H1 (cell line): ENCODE data around the gene C20orf202. TPM values are rescaled to one million over a fixed set of nuclear protein-coding genes. Genes with fewer than 3 reads are reported as not detected.

Source experiments
- CTCF ChIA-PET: fragments of 300-600 bp; sonication (Branson Sonifier 250); formaldehyde crosslinking; loops from one replicate; lab custom pipeline; 2021; ENCODE audit not compliant: partially characterized antibody; lab: Charles Lee
- POLR2A ChIA-PET: fragments of 300-600 bp; sonication (Branson Sonifier 250); formaldehyde crosslinking; loops from one replicate; lab custom pipeline; 2021; ENCODE audit warnings: inconsistent platforms; ENCODE audit not compliant: partially characterized antibody; lab: Charles Lee
- DNase-seq, 2 experiments: peaks; one replicate each; pipeline versions ENCODE4 v3.0.0 to v3.0.0-alpha.2; 2010 to 2022; ENCODE audit warnings: low spot score in 2 of 2, low read depth in 1 of 2, mixed read lengths in 1 of 2
- FAIRE-seq: peaks from 2 replicates; lab custom pipeline; 2011; peaks lifted over from hg19 to GRCh38; lab: Jason Lieb, UNC
- H2AFZ ChIP-seq: 2 replicates; pipeline ENCODE4 v1.8.1; 2012; ENCODE audit warnings: low read length, inconsistent platforms
- H2AK5ac ChIP-seq: 2 replicates; pipeline ENCODE4 v1.6.1; 2013; ENCODE audit warnings: low read depth, low read length
- H2BK120ac ChIP-seq: replicated peaks from 2 replicates; pipeline ENCODE3; 2013; ENCODE audit warnings: low read depth, low read length, inconsistent platforms
- H2BK12ac ChIP-seq: 2 replicates; pipeline ENCODE4 v1.6.1; 2013; ENCODE audit warnings: low read depth, low read length
- H2BK15ac ChIP-seq: 2 replicates; pipeline ENCODE4 v1.6.1; 2013; ENCODE audit warnings: low read length
- H2BK20ac ChIP-seq: 2 replicates; pipeline ENCODE4 v1.6.1; 2013; ENCODE audit warnings: low read length
- H2BK5ac ChIP-seq: 2 replicates; pipeline ENCODE4 v1.6.1; 2013; ENCODE audit warnings: low read depth, low read length
- H3K14ac ChIP-seq: 2 replicates; pipeline ENCODE4 v1.6.1; 2013; ENCODE audit warnings: inconsistent platforms; ENCODE audit not compliant: insufficient read length
- H3K18ac ChIP-seq: 2 replicates; pipeline ENCODE4 v1.6.1; 2013; ENCODE audit warnings: low read length; ENCODE audit errors: extremely low read depth
- H3K23ac ChIP-seq: 2 replicates; pipeline ENCODE4 v1.6.1; 2013; ENCODE audit warnings: inconsistent platforms; ENCODE audit not compliant: insufficient read length
- H3K23me2 ChIP-seq: 2 replicates; pipeline ENCODE4 v1.6.1; 2013; ENCODE audit warnings: low read depth, low read length
- H3K27ac ChIP-seq: 2 replicates; pipeline ENCODE4 v1.6.1; 2011; ENCODE audit warnings: low read depth, low read length, inconsistent platforms
- H3K27me3 ChIP-seq, 4 experiments: replicated peaks in 1 of 4; 1 replicate in 1 of 4; 2 replicates in 3 of 4; pipeline versions ENCODE4 v1.6.1 to v1.8.1; 2011 to 2013; ENCODE audit warnings: low read length in 3 of 4, mild to moderate bottlenecking in 3 of 4, inconsistent platforms in 2 of 4, mixed read lengths in 2 of 4, moderate library complexity in 1 of 4; ENCODE audit not compliant: control insufficient read depth in 3 of 4, insufficient read depth in 3 of 4; ENCODE audit errors: extremely low read depth in 1 of 4
- H3K36me3 ChIP-seq, 4 experiments: 2 replicates each; pipeline versions ENCODE4 v1.6.1 to v1.8.1; 2011 to 2013; ENCODE audit warnings: mild to moderate bottlenecking in 4 of 4, low read length in 3 of 4, moderate library complexity in 2 of 4, control low read depth in 1 of 4, inconsistent platforms in 1 of 4; ENCODE audit not compliant: insufficient read depth in 4 of 4, control insufficient read depth in 2 of 4
- H3K4ac ChIP-seq: replicated peaks from 2 replicates; pipeline ENCODE3; 2013; ENCODE audit warnings: low read length, low read depth, mixed read lengths, inconsistent platforms; ENCODE audit not compliant: insufficient read length
- H3K4me1 ChIP-seq, 4 experiments: replicated peaks in 1 of 4; 1 replicate in 1 of 4; 2 replicates in 3 of 4; pipeline versions ENCODE4 v1.6.1 to v1.8.1; 2011 to 2013; ENCODE audit warnings: low read length in 3 of 4, inconsistent platforms in 2 of 4, mixed read lengths in 1 of 4; ENCODE audit not compliant: insufficient read depth in 4 of 4, control insufficient read depth in 3 of 4
- H3K4me2 ChIP-seq, 2 experiments: 2 replicates each; pipeline versions ENCODE4 v1.6.1 to v1.8.1; 2011 to 2013; ENCODE audit warnings: low read depth in 2 of 2, low read length in 2 of 2, control low read depth in 1 of 2, inconsistent platforms in 1 of 2, mild to moderate bottlenecking in 1 of 2; ENCODE audit not compliant: insufficient read depth in 1 of 2
- H3K4me3 ChIP-seq, 4 experiments: fragments of 200-600, 300-600 bp in 1 of 4; sonication (generic), shearing (Covaris generic), sonication (Bioruptor Twin) in 1 of 4; 2 replicates each; pipeline versions ENCODE4 v1.5.1 to v1.8.1; 2011 to 2016; ENCODE audit warnings: low read length in 4 of 4, low read depth in 3 of 4, control low read depth in 2 of 4, inconsistent platforms in 2 of 4, mild to moderate bottlenecking in 2 of 4, mixed read lengths in 1 of 4, moderate library complexity in 1 of 4; ENCODE audit not compliant: insufficient read depth in 2 of 4; ENCODE audit errors: extremely low read depth in 1 of 4
- H3K56ac ChIP-seq: replicated peaks from 2 replicates; pipeline ENCODE3; 2013; ENCODE audit warnings: low read depth, mild to moderate bottlenecking, mixed read lengths, low read length, inconsistent platforms; ENCODE audit not compliant: insufficient read length
- H3K79me1 ChIP-seq: 2 replicates; pipeline ENCODE4 v1.6.1; 2013; ENCODE audit warnings: low read depth, low read length, control low read depth
- H3K79me2 ChIP-seq, 2 experiments: 2 replicates each; pipeline versions ENCODE4 v1.6.1 to v1.8.1; 2012 to 2013; ENCODE audit warnings: low read length in 2 of 2, mild to moderate bottlenecking in 2 of 2, inconsistent platforms in 1 of 2; ENCODE audit not compliant: insufficient read depth in 2 of 2, control insufficient read depth in 1 of 2
- H3K9ac ChIP-seq, 4 experiments: replicated peaks in 1 of 4; 1 replicate in 1 of 4; 2 replicates in 3 of 4; pipeline versions ENCODE4 v1.6.1 to v1.8.1; 2011 to 2013; ENCODE audit warnings: low read depth in 3 of 4, low read length in 3 of 4, control low read depth in 2 of 4, mild to moderate bottlenecking in 2 of 4, moderate library complexity in 2 of 4, inconsistent platforms in 1 of 4; ENCODE audit errors: extremely low read depth in 1 of 4
- H3K9me3 ChIP-seq, 2 experiments: 2 replicates each; pipeline versions ENCODE4 v1.6.1 to v1.8.1; 2012 to 2013; ENCODE audit warnings: mild to moderate bottlenecking in 2 of 2, moderate library complexity in 2 of 2, control low read depth in 1 of 2, inconsistent platforms in 1 of 2, low read depth in 1 of 2, low read length in 1 of 2, mixed read lengths in 1 of 2; ENCODE audit not compliant: insufficient read depth in 2 of 2
- H4K20me1 ChIP-seq, 2 experiments: replicated peaks in 1 of 2; 2 replicates each; pipeline versions ENCODE3 to v1.8.1; 2011 to 2013; ENCODE audit warnings: inconsistent platforms in 2 of 2, low read length in 2 of 2, mild to moderate bottlenecking in 1 of 2; ENCODE audit not compliant: insufficient read depth in 2 of 2, control insufficient read depth in 1 of 2
- H4K5ac ChIP-seq: 2 replicates; pipeline ENCODE4 v1.6.1; 2013; ENCODE audit warnings: low read length, low read depth, mixed read lengths, inconsistent platforms; ENCODE audit not compliant: insufficient read length
- H4K8ac ChIP-seq: 2 replicates; pipeline ENCODE4 v1.8.0; 2013; ENCODE audit warnings: mild to moderate bottlenecking, moderate library complexity, low read length, inconsistent platforms; ENCODE audit not compliant: insufficient read depth; ENCODE audit errors: extremely low read depth
- H4K91ac ChIP-seq: replicated peaks from 2 replicates; pipeline ENCODE3; 2013; ENCODE audit warnings: low read length, mixed read lengths, inconsistent platforms; ENCODE audit not compliant: insufficient read length
- BRCA1 ChIP-seq: IDR thresholded peaks from 2 replicates; pipeline ENCODE4 v1.6.1; 2012; ENCODE audit warnings: low read depth, low read length, improper control_type of control experiment
- EGR1 ChIP-seq: IDR thresholded peaks from 2 replicates; pipeline ENCODE4 v1.6.1; 2011; ENCODE audit warnings: low read depth, low read length, borderline replicate concordance
- RAD21 ChIP-seq, 2 experiments: IDR thresholded peaks in 1 of 2; conservative IDR thresholded peaks in 1 of 2; 2 replicates each; pipeline ENCODE4 v1.6.1; 2011; ENCODE audit warnings: low read depth in 2 of 2, low read length in 2 of 2, improper control_type of control experiment in 1 of 2, inconsistent platforms in 1 of 2, mild to moderate bottlenecking in 1 of 2, moderate library complexity in 1 of 2
- RBBP5 ChIP-seq: IDR thresholded peaks from 2 replicates; pipeline ENCODE4 v1.7.1; 2012; ENCODE audit warnings: low read depth, mild to moderate bottlenecking, inconsistent platforms, low read length, moderate library complexity, borderline replicate concordance
- RXRA ChIP-seq: IDR thresholded peaks from 2 replicates; pipeline ENCODE4 v1.6.1; 2011; ENCODE audit warnings: low read depth, mild to moderate bottlenecking, low read length, moderate library complexity; ENCODE audit not compliant: insufficient read depth
- WGBS, 2 experiments: shearing (Covaris generic) in 1 of 2; methylation state at CpG; one replicate each; pipeline versions ENCODE4 v1.1.6 to v1.1.7; 2013 to 2015; ENCODE audit warnings: low lambda C conversion rate in 2 of 2, mixed read lengths in 2 of 2, inconsistent platforms in 1 of 2, low coverage in 1 of 2, missing lambda C conversion rate in 1 of 2; ENCODE audit not compliant: insufficient replicate concordance in 2 of 2, insufficient coverage in 1 of 2, insufficient read length in 1 of 2; ENCODE audit errors: extremely low coverage in 1 of 2, missing lambda C conversion rate in 1 of 2; 5-methylcytosine and 5-hydroxymethylcytosine counted together
- polyA plus RNA-seq, 7 experiments: library from polyadenylated mRNA; depleted of rRNA in 3 of 7; stranded (reverse) in 5 of 7; unstranded in 2 of 7; fragments of >200 nt in 5 of 7; fragments of 200-250 nt in 2 of 7; gene quantifications; 1 replicate in 5 of 7; 2 replicates in 1 of 7; 4 replicates in 1 of 7; pipeline versions ENCODE4 v1.2.1 to v1.2.3, GENCODE V29; 2011 to 2013; ENCODE audit warnings: missing spikeins in 2 of 7, mixed read lengths in 2 of 7
- total RNA-seq: library from RNA; stranded (reverse); fragmentation: NEBNext Ultra II Directional; extraction: Animal tissue kit (Norgen Biotek cat#: 25700); gene quantifications from 2 replicates; pipeline ENCODE4 v1.2.1, GENCODE V29; 2021
- TF ChIP-seq, protein P1 (sequence below): IDR thresholded peaks from 2 replicates; pipeline ENCODE4 v1.6.1; 2012; ENCODE audit warnings: inconsistent platforms

C20orf202 gene
- total and polyA plus RNA-seq, 2 of the 8 experiments (the other 6 are each of a cell fraction or from before 2014, with no cell fraction given) = 0.12 TPM; not detected in 1

DNA sequence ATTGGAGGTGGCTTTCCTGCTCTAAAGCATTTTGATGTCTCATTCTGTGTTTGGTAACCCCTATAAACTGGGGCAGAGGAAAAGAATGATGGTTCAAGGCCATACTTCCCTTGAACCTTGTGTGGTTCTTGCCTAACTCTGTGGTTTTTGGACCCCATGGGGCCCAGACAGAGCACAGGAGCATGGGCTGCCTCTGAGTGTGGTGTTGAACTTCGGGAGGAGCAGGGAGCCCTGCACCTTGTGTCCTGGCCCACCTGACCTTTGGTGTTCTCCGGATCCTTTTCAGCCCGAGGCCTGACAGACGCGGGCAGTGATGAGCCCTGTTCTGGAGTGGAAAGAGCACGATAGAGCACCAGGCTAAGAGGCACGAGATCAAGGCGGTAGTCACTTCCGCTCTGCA lies 37.3 kb upstream of the C20orf202 start:
- H3K36me3 ChIP-seq = peaks cover 14 to 51% (median 47%) of the 10 kb centered on the region in 4 experiments; a peak in 7 of 8 replicates
- H3K14ac ChIP-seq = no peak overlapping the region
- no peak overlapping the region for H2BK12ac ChIP-seq
- ChIA-PET POLR2A (interaction anchor here (0.7 kb wide), 1 partner anchor 42 kb away, joined by 3 read pairs; no protein-coding TSS in a partner anchor), CTCF (interaction anchor here (1.3 kb wide), 1 partner anchor 11 kb away, joined by 3 read pairs; no protein-coding TSS in a partner anchor)
- no peak overlapping the region for H3K56ac ChIP-seq
- no peak overlapping the region for H3K27ac ChIP-seq
- H3K79me2 ChIP-seq = no peaks in the 10 kb centered on the region
- peaks cover 0 to 14% of the 10 kb centered on the region in 2 experiments for H4K20me1 ChIP-seq
- no peak overlapping the region for H4K91ac ChIP-seq
- no peak for FAIRE-seq
- no peak overlapping the region for H3K4ac ChIP-seq
- no peak overlapping the region for H3K4me3 ChIP-seq
- DNase-seq = no peak
- no peaks in the 10 kb centered on the region for H3K4me1 ChIP-seq
- no peak overlapping the region for H2BK20ac ChIP-seq
- H2BK120ac ChIP-seq = no peak overlapping the region
- no peak overlapping the region for H3K18ac ChIP-seq
- H2BK5ac ChIP-seq = no peak overlapping the region
- 90% methylated on average over 9 of the region's 9 CpGs; no CpG with 5 or more reads in 1 of the 2 experiments for WGBS, 2 experiments
- no peak overlapping the region for H4K5ac ChIP-seq
- no peak overlapping the region for H3K9ac ChIP-seq
- no peak overlapping the region for H3K4me2 ChIP-seq
- no peaks in the 10 kb centered on the region for H3K9me3 ChIP-seq
- H3K23ac ChIP-seq = no peak overlapping the region
- H3K23me2 ChIP-seq = no peaks in the 10 kb centered on the region
- H2AK5ac ChIP-seq = no peak overlapping the region
- H3K79me1 ChIP-seq = no peaks in the 10 kb centered on the region; the same call in 1 of the 2 replicates
- no peak overlapping the region for H2AFZ ChIP-seq
- H2BK15ac ChIP-seq = no peak overlapping the region
- H3K27me3 ChIP-seq = no peaks in the 10 kb centered on the region
- no peak overlapping the region for H4K8ac ChIP-seq
- TF ChIP-seq BRCA1 (no peak), EGR1 (no peak), RAD21 (IDR thresholded peaks at IDR 0.05 in 1 of 2, conservative IDR thresholded peaks at IDR 0.05 in 1 of 2; ENCODE audit: low read depth in 2 of 2, low read length in 2 of 2) (no peak), RXRA (no peak), RBBP5 (no peak)
- TF ChIP-seq, protein P1, sequence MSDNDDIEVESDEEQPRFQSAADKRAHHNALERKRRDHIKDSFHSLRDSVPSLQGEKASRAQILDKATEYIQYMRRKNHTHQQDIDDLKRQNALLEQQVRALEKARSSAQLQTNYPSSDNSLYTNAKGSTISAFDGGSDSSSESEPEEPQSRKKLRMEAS = no peak
